DOHH2 (cell line): ENCODE results near the gene MPZ.

ENCODE experiments used
- H3F3A ChIP-seq: fragments of 200-600 bp; sonication (generic), shearing (Covaris generic); 2 replicates; pipeline ENCODE4 v1.6.0; 2016; ENCODE audit warnings: antibody characterized with exemption, mild to moderate bottlenecking; ENCODE audit not compliant: control insufficient read depth, insufficient read depth
- H3K27ac ChIP-seq: fragments of 200-600 bp; sonication (generic); 2 replicates; pipeline ENCODE4 v1.5.1; 2014; ENCODE audit warnings: low read depth, mild to moderate bottlenecking, low read length, moderate library complexity
- H3K27me3 ChIP-seq: fragments of 200-600 bp; sonication (generic); 2 replicates; pipeline ENCODE4 v1.6.1; 2014; ENCODE audit warnings: mild to moderate bottlenecking, low read length, mixed read lengths; ENCODE audit not compliant: control insufficient read depth
- H3K36me3 ChIP-seq: fragments of 200-600 bp; sonication (generic); 2 replicates; pipeline ENCODE4 v1.6.1; 2014; ENCODE audit warnings: mild to moderate bottlenecking, low read length, moderate library complexity, mixed read lengths; ENCODE audit not compliant: control insufficient read depth
- H3K4me1 ChIP-seq: fragments of 200-600 bp; sonication (generic); 2 replicates; pipeline ENCODE4 v1.6.1; 2014; ENCODE audit warnings: mild to moderate bottlenecking, low read length, mixed read lengths; ENCODE audit not compliant: control insufficient read depth
- H3K4me2 ChIP-seq: fragments of 200-600 bp; sonication (generic); 2 replicates; pipeline ENCODE4 v1.6.0; 2014; ENCODE audit warnings: mild to moderate bottlenecking, low read length, moderate library complexity
- H3K4me3 ChIP-seq: fragments of 200-600 bp; sonication (generic); 2 replicates; pipeline ENCODE4 v1.5.1; 2014; ENCODE audit warnings: mild to moderate bottlenecking, low read length, mixed read lengths
- H3K79me2 ChIP-seq: fragments of 200-600 bp; sonication (generic); 2 replicates; pipeline ENCODE4 v1.6.1; 2014; ENCODE audit warnings: mild to moderate bottlenecking, low read length, mixed read lengths; ENCODE audit not compliant: control insufficient read depth
- H3K9me2 ChIP-seq: fragments of 200-600 bp; sonication (generic); replicated peaks from 2 replicates; pipeline ENCODE4 v1.6.1; 2014; ENCODE audit warnings: mild to moderate bottlenecking, low read length, mixed read lengths; ENCODE audit not compliant: control insufficient read depth
- H3K9me3 ChIP-seq: fragments of 200-600 bp; sonication (generic); 2 replicates; pipeline ENCODE4 v1.6.1; 2014; ENCODE audit warnings: antibody characterized with exemption, low read length, mixed read lengths; ENCODE audit not compliant: control insufficient read depth, insufficient read depth
- H4K20me1 ChIP-seq: fragments of 200-600 bp; sonication (generic); 2 replicates; pipeline ENCODE4 v1.6.0; 2014; ENCODE audit warnings: low read depth, mild to moderate bottlenecking, antibody characterized with exemption, low read length, moderate library complexity; ENCODE audit not compliant: control insufficient read depth, insufficient read depth
- CTCF ChIP-seq: fragments of 200-600 bp; sonication (generic); IDR thresholded peaks from one replicate; pipeline ENCODE4 v1.5.1; 2014; ENCODE audit warnings: antibody characterized with exemption, mild to moderate bottlenecking, low read depth, low read length; ENCODE audit not compliant: poor library complexity, severe bottlenecking
- EZH2phosphoT487 ChIP-seq: fragments of 200-600 bp; sonication (generic); IDR thresholded peaks from 2 replicates; pipeline ENCODE4 v1.6.1; 2017; ENCODE audit warnings: borderline replicate concordance, mild to moderate bottlenecking, antibody characterized with exemption, low read length, moderate library complexity, mixed read lengths

Gene MPZ

DNA sequence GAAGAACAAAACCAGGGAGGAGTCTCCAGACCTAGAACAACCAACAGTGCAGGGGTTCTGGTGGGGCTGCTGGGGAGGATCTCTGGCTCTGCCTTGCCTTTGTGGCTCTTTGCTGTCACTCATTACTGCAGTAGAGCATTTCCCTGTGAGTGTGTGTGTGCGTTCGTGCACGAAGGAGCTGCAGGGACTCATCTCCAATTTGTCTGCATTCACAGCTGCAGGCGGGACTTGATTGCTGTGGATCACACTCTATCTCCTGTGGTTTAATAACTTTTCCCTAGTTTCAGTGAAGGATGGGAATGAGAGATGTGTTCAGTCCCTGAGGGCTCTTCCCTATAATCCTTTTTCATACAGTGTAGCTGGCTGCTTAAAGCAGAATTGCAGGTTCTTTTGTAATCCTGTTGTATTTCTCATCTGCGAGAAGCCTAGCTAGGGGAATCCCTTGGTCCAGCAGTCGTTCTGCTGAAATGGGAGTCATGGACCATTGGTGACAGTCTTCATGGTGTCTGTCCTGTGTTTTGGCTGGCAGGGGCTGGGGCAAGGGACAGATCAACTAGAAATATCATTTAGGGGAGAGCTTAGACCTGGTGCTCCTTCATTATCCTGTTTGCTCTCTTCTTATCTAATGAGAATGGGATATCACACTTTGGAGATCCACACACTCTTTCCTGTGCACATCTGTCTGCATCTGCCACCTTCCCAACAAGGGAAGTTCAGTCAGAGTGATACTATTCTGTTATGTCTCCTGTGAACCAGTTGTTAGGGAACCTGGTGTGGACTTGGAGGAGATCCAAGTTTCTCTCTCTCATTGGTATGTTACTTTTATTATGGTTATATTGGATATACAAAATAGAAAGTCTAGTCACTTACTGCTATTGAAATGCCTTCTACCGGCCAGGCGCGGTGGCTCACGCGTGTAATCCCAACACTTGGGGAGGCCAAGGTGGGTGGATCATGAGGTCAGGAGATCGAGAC lies 48.2 kb downstream of the MPZ start:
- peaks cover 42% of the 10 kb centered on the region for H3K4me1 ChIP-seq
- H3K79me2 ChIP-seq, result no peaks in the 10 kb centered on the region
- no peak overlapping the region for H3K27ac ChIP-seq
- peak overlapping the region; percentile 96 for H3K4me2 ChIP-seq
- no peak for TF ChIP-seq CTCF
- TF ChIP-seq EZH2phosphoT487, result no peak
- H4K20me1 ChIP-seq, result no peaks in the 10 kb centered on the region
- peaks cover 13% of the 10 kb centered on the region for H3K9me3 ChIP-seq
- H3K4me3 ChIP-seq, result peak overlapping the region; percentile 68
- H3K27me3 ChIP-seq, result peaks cover 39% of the 10 kb centered on the region
- no peaks in the 10 kb centered on the region for H3K9me2 ChIP-seq
- no peaks in the 10 kb centered on the region for H3K36me3 ChIP-seq
- H3F3A ChIP-seq, result no peaks in the 10 kb centered on the region

GRCh38 chr1:161260376-161261260 lies 49.1 kb downstream of the MPZ start:
- H3K9me3 ChIP-seq, result peaks cover 13% of the 10 kb centered on the region
- no peaks in the 10 kb centered on the region for H4K20me1 ChIP-seq
- H3K27ac ChIP-seq, result no peak overlapping the region
- H3K79me2 ChIP-seq, result no peaks in the 10 kb centered on the region
- H3K4me2 ChIP-seq, result peak overlapping the region; percentile 96
- H3K27me3 ChIP-seq, result peaks cover 39% of the 10 kb centered on the region
- no peaks in the 10 kb centered on the region for H3K9me2 ChIP-seq
- peak overlapping the region; percentile 68 for H3K4me3 ChIP-seq
- no peaks in the 10 kb centered on the region for H3F3A ChIP-seq
- no peak for TF ChIP-seq EZH2phosphoT487
- no peak for TF ChIP-seq CTCF
- peaks cover 42% of the 10 kb centered on the region for H3K4me1 ChIP-seq
- H3K36me3 ChIP-seq, result no peaks in the 10 kb centered on the region

- Histone ChIP-seq H3K79me2 (no peaks in the 10 kb centered on the region), H3K9me2 (no peaks in the 10 kb centered on the region), H3K36me3 (no peaks in the 10 kb centered on the region), H3K27ac (no peak overlapping the region), H4K20me1 (no peaks in the 10 kb centered on the region), H3F3A (no peaks in the 10 kb centered on the region), H3K9me3 (peaks cover 13% of the 10 kb centered on the region), H3K4me2 (0 out of 2 replicates have a peak overlapping the region, but pooled peaks have one; percentile 96), H3K27me3 (peaks cover 39% of the 10 kb centered on the region), H3K4me3 (no peak overlapping the region), H3K4me1 (peaks cover 42% of the 10 kb centered on the region)
- TF ChIP-seq EZH2phosphoT487 (no peak), CTCF (no peak)
Measured at GRCh38 chr1:161259765-161260164, 50.0 kb downstream of the MPZ start.
